ENCODE results near the gene PXN. TPM values are rescaled to one million over a fixed set of nuclear protein-coding genes. Genes with fewer than 3 reads are reported as not detected.
A peak's percentile ranks its signal among the peaks of the same experiment; 100 is the strongest.

The PXN gene
- total and polyA plus RNA-seq, 2 of the 13 experiments (the other 11 are each of a cell fraction or from before 2014, with no cell fraction given): 13.6 to 14.2 TPM

DNA sequence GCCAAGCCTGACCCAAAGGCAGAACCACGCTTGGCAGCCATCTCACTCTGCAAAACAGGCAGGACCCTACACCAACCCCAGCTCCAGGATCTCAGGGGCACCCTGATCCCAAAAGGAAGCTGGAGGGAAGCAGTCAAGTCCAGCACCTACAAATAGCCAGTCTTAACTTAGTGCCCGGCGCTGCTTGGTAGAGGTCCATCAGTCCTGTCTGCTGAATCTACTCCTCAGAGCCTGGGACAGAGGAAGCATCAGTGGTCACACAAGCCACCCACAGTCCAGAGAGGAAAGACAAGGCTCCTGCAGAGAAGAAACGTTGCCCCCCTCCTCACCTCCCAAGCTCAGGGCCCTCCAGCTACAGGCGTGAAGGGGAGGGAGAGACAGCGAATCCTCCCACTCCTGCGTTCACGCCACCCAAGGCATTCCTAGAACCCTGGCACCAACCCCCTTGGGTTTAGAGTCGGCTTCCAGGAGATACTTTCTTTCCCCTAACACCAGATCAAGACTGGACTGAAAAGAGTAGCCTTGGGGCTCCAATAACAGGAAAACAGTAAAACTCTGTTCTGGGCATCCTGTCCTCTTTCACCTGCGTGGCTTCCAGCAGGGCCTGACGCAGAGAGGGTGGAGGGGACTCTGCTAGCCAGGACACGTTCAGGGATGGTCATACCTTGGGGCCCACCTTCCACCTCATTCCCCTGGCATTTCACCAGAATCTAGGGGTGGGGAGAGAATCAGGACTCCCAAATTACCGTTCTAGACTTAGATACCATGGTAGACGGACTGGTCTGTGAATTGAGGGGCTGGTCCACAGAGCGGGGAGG lies 1.2 kb downstream of the PXN start:
- ChIA-PET CTCF (ENCODE audit: low intra/inter-chr PET ratio, low total read pairs) (interaction anchor here (4.0 kb wide), 1 partner anchor 35 kb away, joined by 51 read pairs; no protein-coding TSS in a partner anchor), POLR2A (interaction anchor here (0.7 to 13.4 kb wide), 9 partner anchors 27 to 716 kb away, joined by 3 to 265 read pairs (median 6); partner anchors contain the start of genes RNU4-1, RNU4-2 and RPLP0)
- intact Hi-C loops (cut with micrococcal nuclease; ENCODE audit: unreplicated experiment): no loop called here
- no TSS peak for BruUV-seq (replicated peaks)
- Histone ChIP-seq H3K9me3 (ENCODE audit: low read length) (no peaks in the 10 kb centered on the region), H2AFZ (ENCODE audit: low read length) (no peak overlapping the region), H3K27ac (ENCODE audit: extremely low read length, insufficient read depth, low read length) (no peak overlapping the region), H4K20me1 (ENCODE audit: insufficient read depth, low read length) (peaks cover 3% of the 10 kb centered on the region; the same call in 1 of the 2 replicates), H3K27me3 (ENCODE audit: control insufficient read depth in 1 of 2, insufficient read depth in 2 of 2, low read length in 2 of 2) (no peaks in the 10 kb centered on the region), H3K36me3 (replicated peaks in 1 of 2; ENCODE audit: control insufficient read depth in 1 of 2, insufficient read depth in 2 of 2, low read length in 2 of 2) (no peaks in the 10 kb centered on the region; a peak in 2 of 5 replicates), H3K9ac (ENCODE audit: insufficient read depth, low read depth, low read length) (peak overlapping the region; percentile 84), H3K4me1 (ENCODE audit: insufficient read depth, low read length) (peaks cover 84% of the 10 kb centered on the region), H3K79me2 (ENCODE audit: insufficient read depth, low read length) (peaks cover 44% of the 10 kb centered on the region), H3K4me3 (replicated peaks in 1 of 3; ENCODE audit: insufficient read depth in 1 of 3, low read depth in 2 of 3, low read length in 3 of 3) (peak overlapping the region; percentile 76 to 97 (median 88)), H3K4me2 (ENCODE audit: low read depth, low read length) (peak overlapping the region; percentile 85)
- no peak for DNase-seq (ENCODE audit: low spot score)
- in situ Hi-C loops (cut with HindIII; ENCODE audit: extremely low pct_ligation_motif_present, low pct_unique_long_range_greater_than_20kb): loop anchor here (10.0 kb wide), 1 partner anchor 49 kb away; no protein-coding TSS in a partner anchor
- TF ChIP-seq SNAI1 (CRISPR knock-in tag; IDR thresholded peaks at IDR 0.05; ENCODE audit: borderline replicate concordance) (no peak), EED (CRISPR knock-in tag; IDR thresholded peaks at IDR 0.05) (no peak)
- TF ChIP-seq, protein P1, sequence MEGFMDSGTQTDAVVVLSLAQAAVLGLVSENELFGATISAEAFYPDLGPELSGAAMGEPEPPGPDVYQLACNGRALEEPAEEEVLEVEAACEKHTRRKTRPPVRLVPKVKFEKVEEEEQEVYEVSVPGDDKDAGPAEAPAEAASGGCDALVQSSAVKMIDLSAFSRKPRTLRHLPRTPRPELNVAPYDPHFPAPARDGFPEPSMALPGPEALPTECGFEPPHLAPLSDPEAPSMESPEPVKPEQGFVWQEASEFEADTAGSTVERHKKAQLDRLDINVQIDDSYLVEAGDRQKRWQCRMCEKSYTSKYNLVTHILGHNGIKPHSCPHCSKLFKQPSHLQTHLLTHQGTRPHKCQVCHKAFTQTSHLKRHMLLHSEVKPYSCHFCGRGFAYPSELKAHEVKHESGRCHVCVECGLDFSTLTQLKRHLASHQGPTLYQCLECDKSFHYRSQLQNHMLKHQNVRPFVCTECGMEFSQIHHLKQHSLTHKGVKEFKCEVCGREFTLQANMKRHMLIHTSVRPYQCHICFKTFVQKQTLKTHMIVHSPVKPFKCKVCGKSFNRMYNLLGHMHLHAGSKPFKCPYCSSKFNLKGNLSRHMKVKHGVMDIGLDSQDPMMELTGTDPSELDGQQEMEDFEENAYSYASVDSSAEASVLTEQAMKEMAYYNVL (CRISPR knock-in tag; IDR thresholded peaks at IDR 0.05; ENCODE audit: borderline replicate concordance): 0 out of 2 replicates have a peak, but pooled peaks have one; percentile 12
- 52% methylated on average over 12 of the region's 15 CpGs for WGBS (ENCODE audit: low lambda C conversion rate)
- ATAC-seq: peak; percentile 12; the same call in 1 of the 3 replicates
- FAIRE-seq: no peak

Measured in HepG2 (cell line).